GM21447 (cell line): Measurements from ENCODE around the gene POP7.
"Not testable (repeated sequence)": the region's sequence is repeated elsewhere in the genome, so short reads cannot be mapped to it uniquely, and the experiment has no call there.

Source experiments
- ATAC-seq: cut with Tn5 transposase; IDR thresholded peaks from one replicate; pipeline ENCODE4 v1.9.1; 2021; ENCODE audit not compliant: unreplicated experiment

POP7 gene

DNA sequence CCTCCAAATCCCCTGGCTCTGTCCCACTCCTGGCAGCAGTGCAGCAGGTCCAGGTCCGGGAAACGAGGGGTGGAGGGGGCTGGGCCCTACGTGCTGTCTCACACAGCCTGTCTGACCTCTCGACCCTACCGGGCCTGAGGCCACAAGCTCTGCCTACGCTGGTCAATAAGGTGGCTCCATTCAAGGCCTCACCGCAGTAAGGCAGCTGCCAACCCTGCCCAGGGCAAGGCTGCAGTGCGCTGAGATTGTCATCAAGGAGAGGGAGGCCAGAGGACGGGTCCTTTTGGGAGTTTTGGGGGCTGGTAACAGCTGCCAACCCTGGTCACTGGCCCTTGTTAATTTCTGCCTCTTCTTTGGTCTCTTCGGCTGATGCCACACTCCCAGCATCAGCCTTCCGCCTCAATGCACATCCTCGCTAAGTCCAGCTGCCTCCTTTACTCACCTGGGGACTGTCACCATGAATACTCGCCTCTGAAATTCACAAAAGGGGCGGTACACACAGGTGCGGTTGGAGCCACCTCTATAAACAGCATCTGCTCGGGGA lies 17.9 kb downstream of the POP7 start:
- ATAC-seq, result no peak

DNA sequence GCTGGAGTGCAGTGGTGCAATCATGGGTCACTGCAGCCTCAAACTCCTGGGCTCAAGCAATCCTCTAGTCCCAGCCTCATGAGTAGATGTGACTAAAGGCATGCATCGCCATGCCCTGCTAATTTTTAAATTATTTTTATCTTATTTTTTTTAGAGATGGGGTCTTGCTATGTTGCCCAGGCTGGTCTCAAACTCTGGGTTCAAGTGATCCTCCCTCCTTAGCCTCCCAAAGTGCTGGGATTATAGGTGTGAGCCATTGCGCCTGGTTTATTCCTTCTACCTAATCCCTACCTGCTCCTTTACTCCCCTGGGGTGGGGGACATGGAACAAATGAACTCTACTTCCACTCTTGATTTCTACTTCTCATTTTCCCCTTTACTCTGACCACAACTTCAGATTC lies 18.4 kb downstream of the POP7 start:
- ATAC-seq, result not testable (repeated sequence)

GRCh38 chr7:100726996-100727761 lies 21.3 kb downstream of the POP7 start:
- no peak for ATAC-seq

- ATAC-seq, result no peak
Measured at GRCh38 chr7:100728196-100728595, 22.3 kb downstream of the POP7 start.

DNA sequence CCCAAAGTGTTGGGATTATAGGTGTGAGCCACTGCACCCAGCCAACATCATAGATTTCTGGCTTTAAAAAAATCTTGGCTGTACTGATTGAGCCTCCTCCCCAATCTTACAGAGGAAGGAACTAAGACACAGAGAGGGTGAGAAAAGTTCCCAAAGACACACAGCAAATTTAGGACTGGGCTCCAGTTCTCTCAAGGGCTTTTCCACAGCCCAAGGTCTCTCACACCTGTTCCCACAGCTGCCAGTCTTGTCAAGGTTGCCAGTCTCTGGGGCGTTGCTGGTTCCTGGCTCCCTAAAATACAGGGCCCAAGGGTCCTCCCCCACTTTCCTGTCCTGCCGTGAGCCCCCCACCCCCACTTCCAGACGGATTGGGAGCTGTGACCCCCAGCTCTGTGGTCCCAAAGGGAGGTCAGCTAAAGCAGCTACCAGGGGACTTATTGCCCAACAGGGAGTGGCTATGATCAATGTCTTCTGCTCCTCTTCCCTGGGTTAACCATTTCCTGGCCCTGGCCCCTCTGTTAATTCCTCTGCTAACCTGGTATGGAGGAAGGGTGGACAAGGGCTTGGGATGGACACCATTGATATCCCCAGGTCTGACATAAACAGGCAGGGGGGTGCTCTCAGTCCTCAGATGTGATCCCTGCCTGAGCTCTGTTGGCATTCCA lies 24.3 kb downstream of the POP7 start:
- ATAC-seq, result no peak

DNA sequence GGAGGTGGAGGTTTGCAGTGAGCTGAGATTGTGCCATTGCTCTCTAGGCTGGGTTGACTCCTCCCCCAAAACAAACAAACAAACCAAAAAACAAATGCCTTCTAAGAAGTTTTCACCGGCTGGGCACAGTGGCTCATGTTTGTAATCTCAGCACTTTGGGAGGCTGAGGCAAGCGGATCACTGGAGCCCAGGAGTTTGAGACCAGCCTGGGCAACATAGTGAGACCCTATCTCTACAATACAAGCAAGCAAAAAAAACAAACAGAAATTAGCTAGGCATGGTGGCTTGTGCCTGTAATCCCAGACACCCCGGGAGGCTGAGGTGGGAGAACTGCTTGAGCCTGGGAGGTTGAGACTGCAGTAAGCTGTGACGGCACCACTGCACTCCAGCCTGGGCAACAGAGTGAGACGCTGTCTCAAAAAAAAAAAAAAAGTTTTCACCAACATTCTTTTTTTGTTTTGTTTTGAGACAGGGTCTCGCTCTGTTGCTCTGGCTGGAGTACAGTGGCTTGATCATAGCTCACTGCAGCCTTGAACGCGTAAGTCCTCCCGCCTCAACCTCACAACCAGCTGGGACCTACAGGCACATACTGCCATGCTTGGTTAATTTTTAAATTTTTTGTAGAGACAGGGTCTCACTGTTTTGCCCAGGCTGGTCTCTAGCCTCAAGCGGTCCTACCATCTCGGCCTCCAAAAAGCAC lies 26.2 kb downstream of the POP7 start:
- ATAC-seq, result no peak

DNA sequence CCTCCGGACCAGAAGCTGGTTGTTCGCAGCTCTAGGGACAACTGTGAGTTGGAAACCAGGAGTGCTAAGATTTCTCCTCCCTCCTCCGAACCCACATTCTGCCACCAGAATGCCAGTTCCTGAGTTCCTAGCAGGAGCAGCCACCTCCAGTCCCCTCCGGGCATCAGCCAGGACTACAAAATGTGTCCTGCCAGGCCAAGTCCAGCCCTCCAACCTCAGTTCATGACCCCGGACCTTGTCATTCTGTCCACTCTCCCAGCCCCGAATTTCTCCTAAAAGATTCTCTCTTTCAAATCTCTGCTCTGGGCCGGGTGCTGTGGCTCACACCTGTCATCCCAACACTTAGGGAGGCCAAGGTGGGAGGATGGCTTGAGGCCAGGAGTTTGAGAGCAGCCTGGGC lies 29.8 kb downstream of the POP7 start:
- ATAC-seq, result no peak

GRCh38 chr7:100736671-100737070 lies 30.8 kb downstream of the POP7 start:
- no peak for ATAC-seq

- no peak for ATAC-seq
Measured at GRCh38 chr7:100739934-100740333, 34.0 kb downstream of the POP7 start.

DNA sequence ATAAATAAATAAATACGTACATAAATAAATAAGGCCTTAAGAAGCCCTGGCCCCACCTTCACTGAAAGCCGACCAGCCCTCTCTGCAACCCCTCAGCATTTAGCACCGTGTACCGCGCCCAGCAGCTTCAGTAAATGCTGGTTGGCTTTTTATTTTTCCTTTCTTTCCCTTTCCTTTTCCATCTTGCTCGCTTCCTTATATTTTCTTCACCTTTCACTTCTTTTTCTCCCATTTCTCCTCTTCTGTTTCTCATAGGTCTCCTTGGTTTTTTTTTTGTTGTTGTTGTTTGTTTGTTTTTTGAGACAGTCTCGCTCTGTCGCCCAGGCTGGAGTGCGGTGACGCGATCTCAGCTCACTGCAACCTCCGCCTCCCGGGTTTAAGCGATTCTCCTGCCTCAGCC lies 38.7 kb downstream of the POP7 start:
- no peak for ATAC-seq

DNA sequence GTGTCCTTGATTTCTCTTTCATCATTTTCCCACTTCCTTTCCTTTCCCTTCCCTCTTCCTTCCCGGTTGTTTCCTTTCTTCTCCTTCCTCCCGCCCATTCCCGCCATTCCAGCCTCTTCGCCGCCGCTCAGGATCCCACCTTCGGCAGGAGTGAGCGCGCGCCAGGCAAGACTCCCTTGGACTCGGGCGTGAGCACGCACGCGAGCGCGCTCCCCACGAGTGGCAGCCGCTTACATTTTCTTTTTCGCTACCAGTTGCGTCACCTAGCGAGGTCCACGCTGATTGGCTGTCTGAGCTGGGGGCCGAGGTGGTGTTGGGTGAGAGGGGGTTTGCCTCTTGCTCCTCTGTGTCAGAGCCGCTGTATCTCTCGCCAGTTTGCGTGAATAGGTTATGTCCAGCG lies 39.3 kb downstream of the POP7 start:
- ATAC-seq, result no peak

- no peak for ATAC-seq
Measured at GRCh38 chr7:100752994-100753393, 47.1 kb downstream of the POP7 start.

- no peak for ATAC-seq
Measured at GRCh38 chr7:100753750-100754149, 47.8 kb downstream of the POP7 start.
